ENCODE data around the gene ESRP2.

ESRP2 gene

GRCh38 chr16:68214726-68215125 is 21.2 kb downstream of the ESRP2 start:
- DNase-seq: no peak

- no peak for DNase-seq
These were observed 29.7 kb downstream of the ESRP2 start for GRCh38 chr16:68206245-68206644.

GRCh38 chr16:68202091-68202519 is 33.8 kb downstream of the ESRP2 start:
- no peak for DNase-seq

GRCh38 chr16:68200088-68200783 is 35.7 kb downstream of the ESRP2 start:
- no peak for DNase-seq

GRCh38 chr16:68197250-68197649 is 38.7 kb downstream of the ESRP2 start:
- DNase-seq: no peak

GRCh38 chr16:68194251-68194650 is 41.7 kb downstream of the ESRP2 start:
- no peak for DNase-seq

GRCh38 chr16:68190736-68191510 is 45.0 kb downstream of the ESRP2 start:
- DNase-seq: no peak

GRCh38 chr16:68190081-68190480 is 45.8 kb downstream of the ESRP2 start:
- no peak for DNase-seq

GRCh38 chr16:68188170-68188569 is 47.8 kb downstream of the ESRP2 start:
- DNase-seq: no peak

- DNase-seq: no peak
These were observed 48.4 kb downstream of the ESRP2 start for GRCh38 chr16:68187505-68187904.

- DNase-seq: no peak
These were observed 49.0 kb downstream of the ESRP2 start for GRCh38 chr16:68186877-68187276.

- DNase-seq: no peak
These were observed 52.9 kb downstream of the ESRP2 start for GRCh38 chr16:68183046-68183445.

GRCh38 chr16:68179855-68180254 is 56.1 kb downstream of the ESRP2 start:
- no peak for DNase-seq

- no peak for DNase-seq
These were observed 56.6 kb downstream of the ESRP2 start for GRCh38 chr16:68179196-68179795.

All from GOT3 (cell line).